ENCODE results near the gene F10.

GRCh38 chr13:113117911-113118260 lies 4.7 kb upstream of the F10 start:
- TF ChIP-seq, protein P1, sequence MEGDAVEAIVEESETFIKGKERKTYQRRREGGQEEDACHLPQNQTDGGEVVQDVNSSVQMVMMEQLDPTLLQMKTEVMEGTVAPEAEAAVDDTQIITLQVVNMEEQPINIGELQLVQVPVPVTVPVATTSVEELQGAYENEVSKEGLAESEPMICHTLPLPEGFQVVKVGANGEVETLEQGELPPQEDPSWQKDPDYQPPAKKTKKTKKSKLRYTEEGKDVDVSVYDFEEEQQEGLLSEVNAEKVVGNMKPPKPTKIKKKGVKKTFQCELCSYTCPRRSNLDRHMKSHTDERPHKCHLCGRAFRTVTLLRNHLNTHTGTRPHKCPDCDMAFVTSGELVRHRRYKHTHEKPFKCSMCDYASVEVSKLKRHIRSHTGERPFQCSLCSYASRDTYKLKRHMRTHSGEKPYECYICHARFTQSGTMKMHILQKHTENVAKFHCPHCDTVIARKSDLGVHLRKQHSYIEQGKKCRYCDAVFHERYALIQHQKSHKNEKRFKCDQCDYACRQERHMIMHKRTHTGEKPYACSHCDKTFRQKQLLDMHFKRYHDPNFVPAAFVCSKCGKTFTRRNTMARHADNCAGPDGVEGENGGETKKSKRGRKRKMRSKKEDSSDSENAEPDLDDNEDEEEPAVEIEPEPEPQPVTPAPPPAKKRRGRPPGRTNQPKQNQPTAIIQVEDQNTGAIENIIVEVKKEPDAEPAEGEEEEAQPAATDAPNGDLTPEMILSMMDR (IDR thresholded peaks at IDR 0.05) = no peak
- no peak for TF ChIP-seq POLR2A (IDR thresholded peaks at IDR 0.05)
